WI38 (cell line): ENCODE measurements around the gene PHC1.

Experiments
- H3K4me3 ChIP-seq: 2 replicates; pipeline ENCODE4 v1.5.1; 2011; ENCODE audit warnings: low read depth, mild to moderate bottlenecking, control low read depth, low read length
- CTCF ChIP-seq: IDR thresholded peaks from 2 replicates; pipeline ENCODE4 v1.5.1; 2012; ENCODE audit warnings: low read depth, mild to moderate bottlenecking, control low read depth, low read length

PHC1 gene

GRCh38 chr12:8943565-8944186 is 29.4 kb downstream of the PHC1 start:
- no peak overlapping the region for H3K4me3 ChIP-seq
- no peak for TF ChIP-seq CTCF

- H3K4me3 ChIP-seq, result no peak overlapping the region
- TF ChIP-seq CTCF, result no peak
Measured at GRCh38 chr12:8946733-8947132, 32.4 kb downstream of the PHC1 start.

GRCh38 chr12:8947737-8948136 is 33.4 kb downstream of the PHC1 start:
- no peak for TF ChIP-seq CTCF
- H3K4me3 ChIP-seq, result peak overlapping the region; percentile 97

GRCh38 chr12:8948701-8949341 is 34.5 kb downstream of the PHC1 start:
- TF ChIP-seq CTCF, result no peak
- H3K4me3 ChIP-seq, result peak overlapping the region; percentile 97

GRCh38 chr12:8949342-8950220 is 35.3 kb downstream of the PHC1 start, which contains the start of gene M6PR:
TSS of gene M6PR (minus strand) at chr12:8949645. CDS start at chr12:8946404, 3,241 bp downstream.
- TF ChIP-seq CTCF, result peak; percentile 38; the same call in 1 of the 2 replicates
- peak within 1 kb of the TSS; percentile 97 for H3K4me3 ChIP-seq

- peak overlapping the region; percentile 97 for H3K4me3 ChIP-seq
- no peak for TF ChIP-seq CTCF
Measured at GRCh38 chr12:8950221-8950527, 35.9 kb downstream of the PHC1 start.
